DND-41 (cell line): Measurements from ENCODE around the gene TNFRSF8.
A peak's percentile ranks its signal among the peaks of the same experiment; 100 is the strongest.

ENCODE experiments used
- ATAC-seq: fragments of 200-7000 bp; cut with Tn5 transposase; 3 replicates; pipeline ENCODE4 v1.9.1; 2021; ENCODE audit warnings: low read depth; ENCODE audit not compliant: insufficient read depth
- DNase-seq: peaks from one replicate; pipeline ENCODE4 v3.0.0-alpha.2; 2020
- H2AFZ ChIP-seq: 2 replicates; pipeline ENCODE4 v1.6.0; 2012; ENCODE audit warnings: low read depth, low read length
- H3K27ac ChIP-seq: 2 replicates; pipeline ENCODE4 v1.5.1; 2012; ENCODE audit warnings: low read length, inconsistent platforms
- H3K27me3 ChIP-seq: fragments of 200-600 bp; sonication (generic); 2 replicates; pipeline ENCODE4 v1.6.0; 2012; ENCODE audit warnings: low read length, mild to moderate bottlenecking, inconsistent platforms; ENCODE audit not compliant: insufficient read depth, poor library complexity
- H3K36me3 ChIP-seq: 2 replicates; pipeline ENCODE4 v1.5.1; 2012; ENCODE audit warnings: low read length, inconsistent platforms; ENCODE audit not compliant: insufficient read depth
- H3K4me1 ChIP-seq: 2 replicates; pipeline ENCODE4 v1.5.1; 2012; ENCODE audit warnings: mild to moderate bottlenecking, low read length; ENCODE audit not compliant: insufficient read depth
- H3K4me2 ChIP-seq: 2 replicates; pipeline ENCODE4 v1.6.0; 2012; ENCODE audit warnings: mild to moderate bottlenecking, moderate library complexity, low read length, inconsistent platforms; ENCODE audit not compliant: insufficient read depth
- H3K4me3 ChIP-seq, 2 experiments: fragments of 200-600 bp in 1 of 2; shearing (Covaris generic) in 1 of 2; 2 replicates each; pipeline ENCODE4 v1.5.1; 2012 to 2016; ENCODE audit warnings: inconsistent platforms in 2 of 2, low read length in 2 of 2, mild to moderate bottlenecking in 2 of 2, low read depth in 1 of 2, moderate library complexity in 1 of 2
- H3K79me2 ChIP-seq: 2 replicates; pipeline ENCODE4 v1.6.0; 2012; ENCODE audit warnings: low read length, inconsistent platforms; ENCODE audit not compliant: insufficient read depth
- H3K9ac ChIP-seq: 2 replicates; pipeline ENCODE4 v1.6.0; 2012; ENCODE audit warnings: low read depth, mild to moderate bottlenecking, inconsistent platforms, low read length, moderate library complexity
- H3K9me3 ChIP-seq: 2 replicates; pipeline ENCODE4 v1.5.1; 2012; ENCODE audit warnings: low read length, moderate library complexity, mild to moderate bottlenecking, inconsistent platforms; ENCODE audit not compliant: insufficient read depth, severe bottlenecking
- H4K20me1 ChIP-seq: 2 replicates; pipeline ENCODE4 v1.6.0; 2012; ENCODE audit warnings: low read length; ENCODE audit not compliant: insufficient read depth
- EZH2 ChIP-seq: IDR thresholded peaks from 3 replicates; pipeline ENCODE4 v1.6.1; 2012; ENCODE audit warnings: borderline replicate concordance, low read depth, mild to moderate bottlenecking, moderate library complexity, low read length, inconsistent platforms; ENCODE audit not compliant: severe bottlenecking
- TF ChIP-seq, protein P1 (sequence below): IDR thresholded peaks from 2 replicates; pipeline ENCODE4 v1.5.1; 2012; ENCODE audit warnings: borderline replicate concordance, low read length, moderate library complexity, mild to moderate bottlenecking; ENCODE audit not compliant: poor library complexity, severe bottlenecking; ENCODE audit errors: extremely low read depth

Gene TNFRSF8

DNA sequence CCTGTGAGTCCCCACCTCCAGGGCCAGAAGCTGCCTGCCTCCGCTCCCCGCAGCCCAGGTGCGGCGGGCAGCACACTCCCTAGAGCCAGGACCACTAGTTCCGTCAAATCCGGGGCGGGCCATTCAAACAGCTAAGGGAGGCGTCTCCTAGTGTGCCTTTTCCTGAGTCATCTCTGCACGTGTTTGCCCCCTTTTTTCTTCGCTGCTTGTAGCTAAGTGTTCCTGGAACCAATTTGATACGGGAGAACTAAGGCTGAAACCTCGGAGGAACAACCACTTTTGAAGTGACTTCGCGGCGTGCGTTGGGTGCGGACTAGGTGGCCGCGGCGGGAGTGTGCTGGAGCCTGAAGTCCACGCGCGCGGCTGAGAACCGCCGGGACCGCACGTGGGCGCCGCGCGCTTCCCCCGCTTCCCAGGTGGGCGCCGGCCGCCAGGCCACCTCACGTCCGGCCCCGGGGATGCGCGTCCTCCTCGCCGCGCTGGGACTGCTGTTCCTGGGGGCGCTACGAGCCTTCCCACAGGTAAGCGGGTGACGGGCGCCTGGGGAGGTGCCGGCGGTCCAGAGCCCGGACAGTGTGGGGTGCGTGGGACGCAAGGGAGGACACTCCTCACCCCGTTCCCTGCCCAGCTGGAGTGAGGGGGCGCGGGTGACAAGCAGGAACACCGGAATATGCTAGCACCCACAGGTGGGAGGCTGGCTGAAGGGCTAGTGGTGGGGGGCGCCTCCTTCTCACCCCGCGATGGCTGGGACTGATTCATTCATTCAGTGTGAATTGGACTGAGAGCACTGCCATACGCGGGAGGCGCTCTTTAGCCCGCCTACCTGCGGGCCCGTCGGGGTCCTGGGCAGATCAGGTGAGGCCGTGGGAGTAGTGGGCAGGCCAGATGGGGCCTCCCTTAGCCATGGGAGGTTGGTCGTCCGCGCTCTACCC, at the start of gene TNFRSF8:
TSS of gene TNFRSF8 (plus strand) at position 163 of the 932 bp plus-strand sequence. CDS start at position 459, 296 bp downstream.
- H3K9me3 ChIP-seq, result no peaks in the 10 kb centered on the region

DNA sequence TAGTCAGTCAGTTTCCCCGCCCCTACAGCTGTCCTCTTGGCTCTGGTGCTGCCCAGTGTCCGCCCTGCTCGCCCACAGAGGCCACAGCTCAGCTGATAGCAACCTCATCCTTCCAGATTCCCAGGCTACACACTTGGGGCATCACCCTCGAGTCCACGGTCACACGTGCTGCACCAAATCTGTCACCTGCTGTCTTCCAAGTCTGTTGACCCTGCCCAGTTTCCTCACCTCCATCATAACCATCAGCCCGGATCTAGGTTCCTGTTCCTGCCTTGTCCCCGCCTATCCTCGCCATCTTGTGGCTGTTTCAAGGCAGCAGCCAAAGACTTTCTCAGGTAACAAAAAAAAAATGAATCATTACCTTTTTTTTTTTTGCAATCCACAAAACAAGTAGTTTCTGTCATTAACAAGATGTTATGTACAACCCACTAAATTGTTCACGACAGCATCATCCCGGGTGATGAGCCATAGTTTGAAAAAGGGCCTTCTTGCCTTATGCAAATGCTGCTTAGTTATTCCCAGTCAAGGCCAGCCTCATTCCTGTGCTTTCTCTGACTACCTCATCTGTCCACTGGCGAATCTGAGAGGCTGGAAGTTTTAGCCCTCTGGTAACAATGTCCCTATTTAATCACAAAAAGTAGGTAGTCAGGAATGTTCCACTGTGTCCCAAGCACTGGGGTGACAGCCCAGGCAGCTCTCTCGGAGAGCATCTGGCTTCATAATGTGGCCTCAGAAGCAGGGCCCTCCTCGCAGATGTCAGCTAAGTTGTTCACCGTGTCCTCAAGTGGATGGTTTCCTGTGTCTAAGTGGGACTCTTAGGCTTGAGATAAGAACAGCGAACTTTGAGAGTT, 48.7 kb upstream of the TNFRSF8 start:
- Histone ChIP-seq H3K9ac (no peak overlapping the region), H4K20me1 (no peaks in the 10 kb centered on the region), H3K36me3 (peaks cover 38% of the 10 kb centered on the region), H3K9me3 (no peaks in the 10 kb centered on the region), H3K4me2 (no peak overlapping the region), H3K27me3 (no peaks in the 10 kb centered on the region), H3K27ac (no peak overlapping the region), H3K79me2 (peaks cover 1% of the 10 kb centered on the region), H2AFZ (no peak overlapping the region), H3K4me1 (peaks cover 8% of the 10 kb centered on the region), H3K4me3 (no peak overlapping the region)
- ATAC-seq (no peak), DNase-seq (no peak)
- no peak for TF ChIP-seq EZH2
- TF ChIP-seq, protein P1, sequence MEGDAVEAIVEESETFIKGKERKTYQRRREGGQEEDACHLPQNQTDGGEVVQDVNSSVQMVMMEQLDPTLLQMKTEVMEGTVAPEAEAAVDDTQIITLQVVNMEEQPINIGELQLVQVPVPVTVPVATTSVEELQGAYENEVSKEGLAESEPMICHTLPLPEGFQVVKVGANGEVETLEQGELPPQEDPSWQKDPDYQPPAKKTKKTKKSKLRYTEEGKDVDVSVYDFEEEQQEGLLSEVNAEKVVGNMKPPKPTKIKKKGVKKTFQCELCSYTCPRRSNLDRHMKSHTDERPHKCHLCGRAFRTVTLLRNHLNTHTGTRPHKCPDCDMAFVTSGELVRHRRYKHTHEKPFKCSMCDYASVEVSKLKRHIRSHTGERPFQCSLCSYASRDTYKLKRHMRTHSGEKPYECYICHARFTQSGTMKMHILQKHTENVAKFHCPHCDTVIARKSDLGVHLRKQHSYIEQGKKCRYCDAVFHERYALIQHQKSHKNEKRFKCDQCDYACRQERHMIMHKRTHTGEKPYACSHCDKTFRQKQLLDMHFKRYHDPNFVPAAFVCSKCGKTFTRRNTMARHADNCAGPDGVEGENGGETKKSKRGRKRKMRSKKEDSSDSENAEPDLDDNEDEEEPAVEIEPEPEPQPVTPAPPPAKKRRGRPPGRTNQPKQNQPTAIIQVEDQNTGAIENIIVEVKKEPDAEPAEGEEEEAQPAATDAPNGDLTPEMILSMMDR, result peak; percentile 23

More for the DNA sequence above, at the start of gene TNFRSF8:
- Histone ChIP-seq H3K36me3 (no peaks in the 10 kb centered on the region), H3K9ac (peak within 1 kb of the TSS; percentile 45), H2AFZ (peak within 1 kb of the TSS; percentile 47), H3K4me1 (peaks cover 44% of the 10 kb centered on the region), H3K79me2 (peaks cover 9% of the 10 kb centered on the region), H3K4me3 (peak within 1 kb of the TSS in 1 of 2 experiments; percentile 55; a peak in 2 of 4 replicates), H3K27me3 (no peaks in the 10 kb centered on the region), H3K27ac (peak within 1 kb of the TSS; percentile 58), H3K4me2 (peak within 1 kb of the TSS; percentile 70), H4K20me1 (no peaks in the 10 kb centered on the region)
- TF ChIP-seq EZH2, result no peak
- TF ChIP-seq, protein P1, result no peak
- ATAC-seq (peak; percentile 87), DNase-seq (peak; percentile 85)

DNA sequence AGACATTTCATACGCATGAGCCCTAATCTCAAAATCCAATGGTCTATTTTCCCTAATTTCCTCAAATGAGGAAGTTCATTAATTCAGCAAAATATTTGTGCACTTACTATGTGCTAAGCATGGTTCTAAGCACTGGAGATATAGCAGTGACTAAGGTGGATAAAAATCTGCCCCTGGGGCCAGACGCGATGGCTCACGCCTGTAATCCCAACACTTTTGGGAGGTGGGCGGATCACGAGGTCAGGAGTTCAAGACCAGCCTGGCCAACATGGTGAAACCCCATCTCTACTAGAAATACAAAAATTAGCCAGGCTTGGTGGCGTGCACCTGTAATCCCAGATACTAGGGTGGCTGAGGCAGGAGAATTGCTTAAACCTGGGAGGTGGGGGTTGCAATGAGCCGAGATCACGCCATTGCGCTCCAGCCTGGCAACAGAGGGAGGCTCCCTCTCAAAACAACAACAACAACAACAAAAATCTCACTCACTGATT, 48.1 kb upstream of the TNFRSF8 start:
- ATAC-seq (no peak), DNase-seq (no peak)
- Histone ChIP-seq H3K9me3 (no peaks in the 10 kb centered on the region), H3K4me1 (peaks cover 11% of the 10 kb centered on the region), H3K4me2 (no peak overlapping the region), H3K27me3 (no peaks in the 10 kb centered on the region), H3K79me2 (peaks cover 8% of the 10 kb centered on the region), H3K27ac (no peak overlapping the region), H3K4me3 (no peak overlapping the region), H4K20me1 (no peaks in the 10 kb centered on the region), H3K9ac (no peak overlapping the region), H2AFZ (no peak overlapping the region), H3K36me3 (peaks cover 31% of the 10 kb centered on the region)
- TF ChIP-seq, protein P1, result no peak
- no peak for TF ChIP-seq EZH2
